ENCODE measurements around the gene KRTAP5-2. TPM values are rescaled to one million over a fixed set of nuclear protein-coding genes. Genes with fewer than 3 reads are reported as not detected.

KRTAP5-2 gene
- total RNA-seq, 1 experiment from 2014 or later = not detected

DNA sequence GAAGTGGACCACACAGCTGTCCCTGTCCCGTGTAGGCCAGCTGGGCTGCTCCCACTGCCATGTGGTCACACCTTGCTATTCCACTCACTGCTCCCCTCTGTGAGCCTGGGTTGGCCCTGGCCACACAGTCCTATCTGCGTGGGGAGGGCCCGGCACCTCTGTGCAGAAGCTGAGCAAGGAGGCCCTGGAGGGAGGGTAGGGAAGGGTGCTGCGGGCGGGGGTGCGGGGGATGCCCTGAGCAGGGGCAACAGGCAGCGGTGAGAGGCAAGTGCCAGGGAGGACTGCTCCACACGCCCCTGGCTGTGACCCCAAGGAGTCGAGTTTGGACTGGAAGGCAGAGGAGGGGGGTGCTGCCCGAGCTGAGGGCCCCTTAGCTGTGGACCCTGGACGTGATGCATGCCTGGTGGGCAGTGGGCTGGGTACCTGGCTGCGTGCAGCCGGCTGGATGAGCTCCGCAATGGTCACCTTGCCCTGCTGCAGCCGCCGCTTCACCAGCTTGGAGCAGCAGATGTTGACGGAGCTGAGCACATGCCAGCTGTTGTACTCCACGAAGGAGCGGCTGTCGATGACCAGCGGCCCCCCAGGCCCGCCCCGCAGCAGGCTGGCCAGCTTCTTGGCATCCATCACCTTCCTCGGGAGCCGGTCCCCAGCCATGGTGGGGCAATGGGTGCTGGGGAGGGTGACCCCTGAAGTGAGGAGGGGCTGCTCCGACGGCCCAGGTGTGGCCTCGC is 32.8 kb downstream of the KRTAP5-2 start:
- Histone ChIP-seq H3K4me2 (ENCODE audit: insufficient read depth, insufficient read length, low read length) (no peak overlapping the region), H3K79me1 (ENCODE audit: insufficient read depth, low read depth, low read length, poor library complexity, severe bottlenecking) (no peaks in the 10 kb centered on the region), H2BK5ac (ENCODE audit: insufficient read length, low read length) (no peak overlapping the region), H3K14ac (ENCODE audit: insufficient read depth, low read length) (no peak overlapping the region; the same call in 1 of the 2 replicates), H3K18ac (ENCODE audit: insufficient read length, low read depth, low read length) (no peak overlapping the region), H4K20me1 (ENCODE audit: control insufficient read depth, insufficient read depth, insufficient read length) (no peaks in the 10 kb centered on the region), H3T11ph (ENCODE audit: low read length) (no peak overlapping the region), H3K9me3 (ENCODE audit: control insufficient read depth, low read depth, low read length) (no peaks in the 10 kb centered on the region), H3K56ac (ENCODE audit: insufficient read length, low read depth, low read length) (no peak overlapping the region), H3K27ac (ENCODE audit: insufficient read length, low read depth, low read length) (no peak overlapping the region), H3K4me1 (ENCODE audit: insufficient read depth, low read length) (no peaks in the 10 kb centered on the region; the same call in 1 of the 2 replicates), H3K9ac (ENCODE audit: extremely low read depth, insufficient read length, low read length) (no peak overlapping the region), H2AK5ac (ENCODE audit: insufficient read length, low read length) (no peak overlapping the region), H3K4ac (ENCODE audit: low read depth, low read length) (no peak overlapping the region), H4K91ac (ENCODE audit: insufficient read length, low read depth, low read length) (no peak overlapping the region), H2BK20ac (ENCODE audit: low read depth, low read length, poor library complexity, severe bottlenecking) (no peak overlapping the region), H3K79me2 (ENCODE audit: insufficient read depth, low read length) (no peaks in the 10 kb centered on the region), H2BK12ac (ENCODE audit: insufficient read length, low read depth, low read length) (no peak overlapping the region), H2AFZ (ENCODE audit: low read length) (no peak overlapping the region), H4K8ac (replicated peaks; ENCODE audit: insufficient read length, low read depth, low read length) (no peak overlapping the region), H2BK15ac (ENCODE audit: low read depth, low read length) (no peak overlapping the region), H2BK120ac (ENCODE audit: low read depth, low read length, poor library complexity, severe bottlenecking) (no peak overlapping the region), H3K23ac (ENCODE audit: insufficient read length, low read depth, low read length) (no peak overlapping the region), H3K27me3 (ENCODE audit: insufficient read depth, low read length) (no peaks in the 10 kb centered on the region; the same call in 1 of the 2 replicates), H4K5ac (ENCODE audit: insufficient read length, low read depth, low read length) (no peak overlapping the region), H3K23me2 (ENCODE audit: insufficient read length, low read depth, low read length, poor library complexity, severe bottlenecking) (no peaks in the 10 kb centered on the region)
- no peak for TF ChIP-seq CTCF (conservative IDR thresholded peaks at IDR 0.05)
- Mint-ChIP-seq H3K36me3 (ENCODE audit: insufficient read depth in 1 of 3, low read depth in 3 of 3) (no peaks in the 10 kb centered on the region), H3K27me3 (ENCODE audit: low read depth) (peaks cover 35% of the 10 kb centered on the region), H3K9me3 (no peaks in the 10 kb centered on the region), H3K27ac (no peak overlapping the region), H3K4me1 (peaks cover 20 to 44% of the 10 kb centered on the region in 2 experiments), H3K4me3 (no peak overlapping the region)
- peak; percentile 25 for DNase-seq
- WGBS (ENCODE audit: extremely low coverage, insufficient read length, low lambda C conversion rate) = no CpG with 5 or more reads among the region's 28 CpGs

Measured in H9 (cell line).